Head of caudate nucleus (tissue), 42 donors: Measurements from ENCODE around the gene ARHGEF3.
"Not testable (repeated sequence)": the region's sequence is repeated elsewhere in the genome, so short reads cannot be mapped to it uniquely, and the experiment has no call there.

Experiments
- DNase-seq, 42 donors: peaks; one replicate each; pipeline versions ENCODE4 v3.0.0 to v3.0.0-alpha.2; 2020 to 2021; ENCODE audit warnings: mixed read lengths in 7 of 42
- intact Hi-C: fragments of 100-400 bp; cut with DNase I; formaldehyde crosslinking; loops from one replicate; pipeline ENCODE4 v1.15.0; 2022

Gene ARHGEF3

GRCh38 chr3:56780936-56781335 is 20.8 kb downstream of the ARHGEF3 start:
- DNase-seq, result no peak
- intact Hi-C loops, result no loop called here

GRCh38 chr3:56778893-56779292 is 22.9 kb downstream of the ARHGEF3 start:
- intact Hi-C loops, result no loop called here
- no peak for DNase-seq

GRCh38 chr3:56776556-56776950 is 25.2 kb downstream of the ARHGEF3 start:
- no peak for DNase-seq
- intact Hi-C loops, result no loop called here

- intact Hi-C loops, result no loop called here
- peak in 5 of 42 donors; percentile 9 to 52 (median 26) for DNase-seq
Observed at GRCh38 chr3:56775838-56776555, 25.8 kb downstream of the ARHGEF3 start.

- intact Hi-C loops, result no loop called here
- DNase-seq, result peak in 2 of 42 donors; percentile 22 to 29
Observed at GRCh38 chr3:56775445-56775837, 26.3 kb downstream of the ARHGEF3 start.

- intact Hi-C loops, result no loop called here
- no peak for DNase-seq
Observed at GRCh38 chr3:56773986-56774385, 27.8 kb downstream of the ARHGEF3 start.

GRCh38 chr3:56772952-56773938 is 28.5 kb downstream of the ARHGEF3 start:
- DNase-seq, result no peak
- intact Hi-C loops, result no loop called here

GRCh38 chr3:56771376-56771775 is 30.4 kb downstream of the ARHGEF3 start:
- no peak for DNase-seq

GRCh38 chr3:56769116-56769707 is 32.5 kb downstream of the ARHGEF3 start:
- intact Hi-C loops, result no loop called here
- peak in 4 of 42 donors; percentile 17 to 43 (median 22) for DNase-seq

More at GRCh38 chr3:56771376-56771775, 30.4 kb downstream of the ARHGEF3 start:
- intact Hi-C loops, result no loop called here

- intact Hi-C loops, result no loop called here
- no peak for DNase-seq
Observed at GRCh38 chr3:56764904-56765547, 36.7 kb downstream of the ARHGEF3 start.

GRCh38 chr3:56764184-56764583 is 37.6 kb downstream of the ARHGEF3 start:
- intact Hi-C loops, result no loop called here
- no peak for DNase-seq

GRCh38 chr3:56763233-56763632 is 38.5 kb downstream of the ARHGEF3 start:
- intact Hi-C loops, result no loop called here
- DNase-seq, result no peak

- no peak for DNase-seq
- intact Hi-C loops, result no loop called here
Observed at GRCh38 chr3:56762718-56763117, 39.0 kb downstream of the ARHGEF3 start.

- no peak for DNase-seq
Observed at GRCh38 chr3:56761887-56762651, 39.7 kb downstream of the ARHGEF3 start.

GRCh38 chr3:56761023-56761422 is 40.7 kb downstream of the ARHGEF3 start:
- no peak for DNase-seq
- intact Hi-C loops, result no loop called here

More at GRCh38 chr3:56761887-56762651, 39.7 kb downstream of the ARHGEF3 start:
- intact Hi-C loops, result no loop called here

GRCh38 chr3:56759532-56759931 is 42.2 kb downstream of the ARHGEF3 start:
- DNase-seq, result no peak
- intact Hi-C loops, result no loop called here

- no peak for DNase-seq
- intact Hi-C loops, result no loop called here
Observed at GRCh38 chr3:56758539-56758981, 43.2 kb downstream of the ARHGEF3 start.

- intact Hi-C loops, DNase-seq: not testable (repeated sequence)
Observed at GRCh38 chr3:56758042-56758441, 43.7 kb downstream of the ARHGEF3 start.
